ENCODE measurements around the gene PTPRN2. TPM values are rescaled to one million over a fixed set of nuclear protein-coding genes. Genes with fewer than 3 reads are reported as not detected.

The PTPRN2 gene
- total RNA-seq, 3 donors from 2014 or later: 0.43 to 0.66 (median 0.63) TPM

DNA sequence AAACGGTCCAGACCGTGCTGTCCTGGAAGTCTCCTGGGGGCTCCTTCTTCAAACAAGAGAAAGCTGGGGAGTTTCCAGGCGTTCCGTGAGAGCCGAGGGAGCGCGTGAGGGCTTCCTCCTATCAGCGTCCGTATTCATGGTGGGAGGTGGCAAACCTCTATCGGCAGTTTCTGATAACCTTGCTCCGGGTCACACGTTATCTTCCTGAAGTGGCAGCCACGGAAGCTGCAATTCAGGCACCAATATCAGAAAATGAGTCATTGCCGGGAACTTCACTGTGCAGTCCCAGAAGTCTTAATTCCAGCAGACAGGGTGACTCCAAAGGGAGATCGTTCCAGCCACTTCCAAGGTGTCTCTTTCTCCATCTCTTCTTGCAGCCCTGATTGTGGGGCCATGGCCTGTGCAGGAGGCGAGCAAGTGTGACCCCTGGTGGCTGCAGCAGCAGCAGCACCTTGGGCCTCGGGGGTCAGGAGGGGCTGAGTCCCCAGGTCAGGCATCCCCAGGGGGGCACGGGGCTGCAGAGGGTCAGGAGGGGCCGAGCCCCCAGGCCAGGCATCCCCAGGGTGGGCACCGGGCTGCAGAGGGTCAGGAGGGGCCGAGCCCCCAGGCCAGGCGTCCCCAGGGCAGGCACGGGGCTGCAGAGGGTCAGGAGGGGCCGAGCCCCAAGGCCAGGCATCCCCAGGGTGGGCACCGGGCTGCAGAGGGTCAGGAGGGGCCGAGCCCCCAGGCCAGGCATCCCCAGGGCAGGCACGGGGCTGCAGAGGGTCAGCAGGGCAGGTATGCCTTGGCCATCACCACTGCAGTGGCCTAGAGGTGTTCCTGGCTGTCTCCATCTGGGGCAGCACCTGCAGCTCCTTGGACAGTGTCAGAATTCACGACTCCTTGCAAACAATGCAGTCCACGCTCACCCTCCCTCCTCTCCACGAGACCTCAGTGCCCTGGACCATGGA lies 712.1 kb downstream of the PTPRN2 start:
- peak overlapping the region; percentile 73 for H3K4me3 Mint-ChIP-seq
- H3K9me3 Mint-ChIP-seq: no peaks in the 10 kb centered on the region
- ATAC-seq (peak; percentile 83 to 85), DNase-seq (peak; percentile 42)
- peaks cover 33% of the 10 kb centered on the region for H3K4me1 Mint-ChIP-seq (ENCODE audit: low read depth)
- no peaks in the 10 kb centered on the region for H3K27me3 Mint-ChIP-seq (ENCODE audit: low read depth)
- no peaks in the 10 kb centered on the region for H3K36me3 Mint-ChIP-seq (ENCODE audit: insufficient read depth)

DNA sequence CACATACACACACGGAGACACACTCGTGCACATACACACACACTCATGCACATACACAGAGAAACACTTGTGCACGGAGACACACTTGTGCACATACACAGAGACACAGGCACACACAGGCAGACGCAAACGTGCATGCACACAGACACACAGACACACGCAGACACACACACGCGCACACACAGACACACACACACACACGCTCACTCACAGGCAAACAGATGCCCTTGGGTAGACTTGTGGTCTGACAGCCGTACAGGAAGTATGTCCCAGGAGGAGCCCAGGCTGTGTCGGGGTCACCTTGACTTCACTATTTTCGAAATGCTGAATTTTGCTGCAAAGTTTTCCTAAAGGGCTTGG lies 712.8 kb downstream of the PTPRN2 start:
- no peaks in the 10 kb centered on the region for H3K27me3 Mint-ChIP-seq (ENCODE audit: low read depth)
- peak overlapping the region; percentile 73 for H3K4me3 Mint-ChIP-seq
- H3K36me3 Mint-ChIP-seq (ENCODE audit: insufficient read depth): no peaks in the 10 kb centered on the region
- peaks cover 2% of the 10 kb centered on the region for H3K9me3 Mint-ChIP-seq
- no peak for DNase-seq
- peak; percentile 18 to 46 for ATAC-seq
- H3K4me1 Mint-ChIP-seq (ENCODE audit: low read depth): peaks cover 35% of the 10 kb centered on the region

- peaks cover 3% of the 10 kb centered on the region for H3K9me3 Mint-ChIP-seq
- no peaks in the 10 kb centered on the region for H3K27me3 Mint-ChIP-seq (ENCODE audit: low read depth)
- ATAC-seq (no peak), DNase-seq (no peak)
- H3K4me3 Mint-ChIP-seq: peak overlapping the region; percentile 73
- H3K4me1 Mint-ChIP-seq (ENCODE audit: low read depth): peaks cover 35% of the 10 kb centered on the region
- H3K36me3 Mint-ChIP-seq (ENCODE audit: insufficient read depth): no peaks in the 10 kb centered on the region
Observed at GRCh38 chr7:157874208-157874816, 713.3 kb downstream of the PTPRN2 start.

GRCh38 chr7:157873664-157874063 lies 714.0 kb downstream of the PTPRN2 start:
- Mint-ChIP-seq H3K4me3 (no peak overlapping the region), H3K36me3 (ENCODE audit: insufficient read depth) (no peaks in the 10 kb centered on the region), H3K27me3 (ENCODE audit: low read depth) (no peaks in the 10 kb centered on the region), H3K4me1 (ENCODE audit: low read depth) (peaks cover 35% of the 10 kb centered on the region), H3K9me3 (peaks cover 3% of the 10 kb centered on the region)
- DNase-seq: no peak
- ATAC-seq: no peak

DNA sequence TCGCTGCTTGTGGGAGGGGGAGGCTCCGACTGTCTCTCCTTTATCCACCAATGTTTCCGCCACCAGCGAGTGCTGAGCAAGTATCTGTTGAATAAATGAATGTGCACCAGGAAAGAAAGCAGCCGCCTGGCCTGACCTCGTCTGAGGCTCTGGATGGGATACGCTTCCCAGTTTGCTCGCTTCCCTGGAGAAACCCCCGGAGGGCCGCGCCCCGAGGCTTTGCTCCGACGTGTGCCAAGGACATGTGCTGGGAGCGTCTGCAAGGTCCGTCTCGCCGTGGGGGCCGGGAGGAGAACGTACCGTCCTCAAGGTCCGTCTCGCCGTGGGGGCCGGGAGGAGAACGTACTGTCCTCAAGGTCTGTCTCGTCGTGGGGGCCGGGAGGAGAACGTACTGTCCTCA lies 714.4 kb downstream of the PTPRN2 start:
- DNase-seq (no peak), ATAC-seq (no peak)
- Mint-ChIP-seq H3K27me3 (ENCODE audit: low read depth) (no peaks in the 10 kb centered on the region), H3K9me3 (peaks cover 3% of the 10 kb centered on the region), H3K4me1 (ENCODE audit: low read depth) (peaks cover 35% of the 10 kb centered on the region), H3K36me3 (ENCODE audit: insufficient read depth) (no peaks in the 10 kb centered on the region), H3K4me3 (no peak overlapping the region)

DNA sequence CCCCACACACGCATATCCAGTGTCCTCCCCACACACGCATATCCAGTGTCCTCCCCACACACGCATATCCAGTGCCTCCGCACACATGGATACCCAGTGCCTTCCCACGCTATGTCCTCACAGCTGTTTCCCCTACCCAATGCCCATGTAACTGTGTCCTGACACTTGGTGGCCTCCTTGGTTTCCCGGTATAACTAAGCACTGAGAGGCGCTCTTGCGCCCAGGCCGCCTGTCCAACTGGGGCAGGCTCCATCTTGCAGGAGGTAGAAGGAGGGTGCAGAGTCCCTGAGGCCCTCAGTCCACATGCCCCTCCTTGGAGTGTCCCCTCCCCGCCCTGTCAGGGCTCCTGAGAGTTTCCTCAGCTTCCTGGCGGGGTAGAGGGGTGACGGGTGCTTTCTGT lies 715.2 kb downstream of the PTPRN2 start:
- no peak for DNase-seq
- peaks cover 34% of the 10 kb centered on the region for H3K4me1 Mint-ChIP-seq (ENCODE audit: low read depth)
- H3K4me3 Mint-ChIP-seq: no peak overlapping the region
- H3K27me3 Mint-ChIP-seq (ENCODE audit: low read depth): no peaks in the 10 kb centered on the region
- H3K9me3 Mint-ChIP-seq: peaks cover 3% of the 10 kb centered on the region
- no peak for ATAC-seq
- no peaks in the 10 kb centered on the region for H3K36me3 Mint-ChIP-seq (ENCODE audit: insufficient read depth)

- no peak for DNase-seq
- Mint-ChIP-seq H3K4me3 (peak overlapping the region; percentile 13), H3K36me3 (ENCODE audit: insufficient read depth) (no peaks in the 10 kb centered on the region), H3K9me3 (peaks cover 3% of the 10 kb centered on the region), H3K4me1 (ENCODE audit: low read depth) (peaks cover 34% of the 10 kb centered on the region), H3K27me3 (ENCODE audit: low read depth) (no peaks in the 10 kb centered on the region)
- ATAC-seq: no peak
Observed at GRCh38 chr7:157871681-157872080, 715.9 kb downstream of the PTPRN2 start.

- ATAC-seq: no peak
- H3K4me3 Mint-ChIP-seq: no peak overlapping the region
- H3K4me1 Mint-ChIP-seq (ENCODE audit: low read depth): peaks cover 34% of the 10 kb centered on the region
- peaks cover 3% of the 10 kb centered on the region for H3K9me3 Mint-ChIP-seq
- no peaks in the 10 kb centered on the region for H3K27me3 Mint-ChIP-seq (ENCODE audit: low read depth)
- H3K36me3 Mint-ChIP-seq (ENCODE audit: insufficient read depth): no peaks in the 10 kb centered on the region
- no peak for DNase-seq
Observed at GRCh38 chr7:157870644-157871290, 716.9 kb downstream of the PTPRN2 start.

DNA sequence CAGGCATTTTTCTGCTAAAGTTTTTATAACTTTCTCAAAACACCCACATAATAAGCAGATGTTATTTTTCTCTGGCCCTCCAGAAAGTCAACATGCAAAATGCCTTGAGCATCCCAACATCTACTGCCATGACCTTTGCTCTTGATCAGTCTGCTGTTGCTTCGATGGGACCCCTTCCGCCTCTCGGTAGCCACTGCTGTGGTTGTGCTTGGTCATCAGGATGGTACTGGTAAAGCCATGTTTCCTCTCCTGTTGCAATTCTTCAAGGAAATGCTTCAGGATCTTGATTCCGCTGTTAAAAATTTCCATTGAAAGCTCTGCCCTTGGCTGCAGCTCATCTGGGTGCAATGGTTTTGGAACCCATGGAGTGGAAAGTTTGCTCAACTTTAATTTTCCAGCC lies 717.8 kb downstream of the PTPRN2 start:
- no peak for DNase-seq
- no peak for ATAC-seq
- peaks cover 28% of the 10 kb centered on the region for H3K4me1 Mint-ChIP-seq (ENCODE audit: low read depth)
- no peaks in the 10 kb centered on the region for H3K27me3 Mint-ChIP-seq (ENCODE audit: low read depth)
- peaks cover 3% of the 10 kb centered on the region for H3K9me3 Mint-ChIP-seq
- no peaks in the 10 kb centered on the region for H3K36me3 Mint-ChIP-seq (ENCODE audit: insufficient read depth)
- H3K4me3 Mint-ChIP-seq: no peak overlapping the region

DNA sequence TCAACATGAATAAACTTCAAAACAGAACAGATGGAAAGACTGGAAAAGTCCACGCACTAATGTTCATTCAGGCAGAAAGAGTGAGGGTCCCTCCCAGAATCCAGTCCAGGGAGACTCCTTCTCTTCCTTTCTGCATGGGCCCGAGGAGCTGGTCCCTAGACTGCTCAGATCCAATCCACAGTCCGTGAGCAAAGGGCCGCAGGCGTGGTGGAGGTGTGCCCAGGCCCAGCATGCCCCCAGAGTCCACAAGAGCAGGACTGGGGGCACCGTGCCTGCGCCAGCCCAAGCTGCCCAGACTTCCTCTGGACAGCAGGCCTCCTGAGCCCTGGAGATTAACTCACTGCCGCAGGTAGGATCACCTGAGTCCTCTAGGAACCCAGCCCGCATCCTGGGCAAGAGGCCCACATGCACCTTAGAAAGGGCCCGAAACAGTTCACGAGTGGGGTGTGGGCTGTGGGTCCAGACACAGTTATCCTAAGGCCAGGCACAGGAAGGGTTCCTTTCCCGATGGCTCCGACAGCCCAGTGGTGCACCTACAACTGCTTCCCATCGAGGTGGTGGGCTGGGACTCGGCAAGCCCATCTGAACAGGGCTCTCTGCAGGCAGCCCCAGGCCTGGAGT lies 719.8 kb downstream of the PTPRN2 start:
- ATAC-seq: no peak
- no peak for DNase-seq
- peaks cover 3% of the 10 kb centered on the region for H3K9me3 Mint-ChIP-seq

DNA sequence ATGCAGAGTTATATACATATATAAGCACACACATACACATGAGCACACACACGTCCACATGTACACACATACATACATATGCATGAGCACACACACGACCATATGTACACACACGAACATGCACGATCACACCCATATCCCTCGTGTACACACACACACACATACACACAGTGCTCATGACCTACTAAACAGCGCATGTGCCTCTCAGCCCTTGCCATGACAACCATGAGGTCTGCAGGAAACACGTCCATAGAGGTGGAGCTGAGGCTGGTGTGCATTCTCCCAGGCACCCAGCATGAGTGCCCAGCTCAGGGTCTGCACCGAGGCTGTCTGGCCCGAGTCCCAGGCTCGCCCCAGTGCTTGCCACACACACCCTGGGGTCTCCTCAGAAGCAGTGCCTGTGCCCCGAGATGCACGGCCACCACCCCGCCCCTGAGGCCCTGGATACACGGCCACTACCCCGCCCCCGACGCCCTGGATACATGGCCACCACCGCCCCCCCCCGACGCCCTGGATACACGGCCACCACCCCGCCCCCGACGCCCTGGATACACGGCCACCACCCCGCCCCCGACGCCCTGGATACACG lies 721.2 kb downstream of the PTPRN2 start:
- H3K4me3 Mint-ChIP-seq: no peak overlapping the region
- H3K27me3 Mint-ChIP-seq (ENCODE audit: low read depth): no peaks in the 10 kb centered on the region
- peaks cover 9% of the 10 kb centered on the region for H3K4me1 Mint-ChIP-seq (ENCODE audit: low read depth)
- H3K9me3 Mint-ChIP-seq: peaks cover 3% of the 10 kb centered on the region
- ATAC-seq (no peak), DNase-seq (no peak)
- H3K36me3 Mint-ChIP-seq (ENCODE audit: insufficient read depth): no peaks in the 10 kb centered on the region

More for the DNA sequence above, 719.8 kb downstream of the PTPRN2 start:
- no peak overlapping the region for H3K4me3 Mint-ChIP-seq
- H3K4me1 Mint-ChIP-seq (ENCODE audit: low read depth): peaks cover 16% of the 10 kb centered on the region
- no peaks in the 10 kb centered on the region for H3K27me3 Mint-ChIP-seq (ENCODE audit: low read depth)
- no peaks in the 10 kb centered on the region for H3K36me3 Mint-ChIP-seq (ENCODE audit: insufficient read depth)

GRCh38 chr7:157865351-157866165 lies 722.1 kb downstream of the PTPRN2 start:
- Mint-ChIP-seq H3K27me3 (ENCODE audit: low read depth) (no peaks in the 10 kb centered on the region), H3K36me3 (ENCODE audit: insufficient read depth) (no peaks in the 10 kb centered on the region), H3K4me3 (no peak overlapping the region), H3K9me3 (peaks cover 3% of the 10 kb centered on the region), H3K4me1 (ENCODE audit: low read depth) (peaks cover 2% of the 10 kb centered on the region)
- DNase-seq (no peak), ATAC-seq (no peak)

DNA sequence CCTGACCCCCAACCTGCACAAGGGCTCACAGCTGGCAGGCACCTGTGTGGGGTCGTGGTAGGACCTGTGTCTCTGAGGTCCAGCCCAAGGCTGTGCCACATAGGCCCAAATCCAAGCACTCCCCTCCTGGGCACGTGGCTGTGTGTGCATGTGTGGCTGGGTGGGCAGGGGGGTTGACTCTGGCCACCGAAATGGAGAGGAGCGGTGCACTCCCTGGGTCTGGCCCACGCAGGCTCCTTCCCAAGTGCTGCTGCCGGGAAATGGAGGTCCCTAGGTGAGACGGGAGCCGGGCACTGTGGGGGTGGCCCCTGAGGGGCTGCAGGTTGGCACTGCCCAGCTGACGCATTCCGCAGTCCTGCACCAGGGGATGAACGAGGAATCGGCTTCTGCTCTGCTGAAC lies 722.7 kb downstream of the PTPRN2 start:
- peaks cover 2% of the 10 kb centered on the region for H3K27me3 Mint-ChIP-seq (ENCODE audit: low read depth)
- ATAC-seq: no peak
- no peaks in the 10 kb centered on the region for H3K4me1 Mint-ChIP-seq (ENCODE audit: low read depth)
- no peak overlapping the region for H3K4me3 Mint-ChIP-seq
- H3K36me3 Mint-ChIP-seq (ENCODE audit: insufficient read depth): no peaks in the 10 kb centered on the region
- no peak for DNase-seq
- peaks cover 2% of the 10 kb centered on the region for H3K9me3 Mint-ChIP-seq

Data from activated T-cell treated with anti-CD3 and anti-CD28 coated beads, Interleukin-2, amount 50 U/mL, for 4 hours (primary cell).